Omental fat pad (tissue), 4 donors: ENCODE measurements around the gene FAM193A. TPM values are rescaled to one million over a fixed set of nuclear protein-coding genes. Genes with fewer than 3 reads are reported as not detected.
A peak's percentile ranks its signal among the peaks of the same experiment; 100 is the strongest.
"Not testable (repeated sequence)": the region's sequence is repeated elsewhere in the genome, so short reads cannot be mapped to it uniquely, and the experiment has no call there.

Experiments
- ATAC-seq: fragments of 150-250 bp; one replicate; pipeline ENCODE4 v1.9.1; 2016; ENCODE audit warnings: mild to moderate bottlenecking, moderate library complexity; ENCODE audit not compliant: low FRiP score
- DNase-seq: peaks from one replicate; pipeline ENCODE4 v3.0.0-alpha.2; 2019; ENCODE audit warnings: low spot score
- total RNA-seq, 4 donors: library from RNA; depleted of rRNA; stranded (reverse); fragments of >200 nt; gene quantifications; one replicate each; pipeline ENCODE4 v1.1.0, GENCODE V29; 2016
- TF ChIP-seq, protein P1 (sequence below), 3 donors: fragments of 450-650 bp; IDR thresholded peaks; one replicate each; pipeline ENCODE4 v1.5.1; 2016 to 2017; ENCODE audit warnings: antibody characterized with exemption in 3 of 3, mild to moderate bottlenecking in 3 of 3, moderate library complexity in 2 of 3

Gene FAM193A
- total RNA-seq, 4 donors from 2014 or later: 16.7 to 30.1 (median 24.9) TPM

DNA sequence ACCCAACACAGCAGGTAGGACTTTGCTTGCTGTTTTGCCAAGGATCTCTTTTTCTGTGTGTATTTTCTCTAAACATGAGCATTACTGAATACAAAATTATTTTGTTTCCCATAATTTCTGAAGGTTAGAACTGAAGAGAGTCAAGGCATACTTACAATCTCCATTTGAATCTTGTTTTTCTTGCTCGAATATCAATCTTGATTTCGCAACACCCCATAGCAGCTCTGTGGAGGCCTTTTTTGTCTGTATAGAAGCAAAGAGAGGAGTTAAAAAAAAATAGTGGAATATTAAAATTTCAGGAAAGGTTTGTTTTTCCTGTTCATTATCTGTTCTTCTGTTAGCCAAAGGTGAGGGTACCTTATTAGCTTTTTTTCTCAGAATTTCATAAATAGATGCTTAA lies 126.8 kb downstream of the FAM193A start:
- ATAC-seq (no peak), DNase-seq (no peak)
- TF ChIP-seq, protein P1, sequence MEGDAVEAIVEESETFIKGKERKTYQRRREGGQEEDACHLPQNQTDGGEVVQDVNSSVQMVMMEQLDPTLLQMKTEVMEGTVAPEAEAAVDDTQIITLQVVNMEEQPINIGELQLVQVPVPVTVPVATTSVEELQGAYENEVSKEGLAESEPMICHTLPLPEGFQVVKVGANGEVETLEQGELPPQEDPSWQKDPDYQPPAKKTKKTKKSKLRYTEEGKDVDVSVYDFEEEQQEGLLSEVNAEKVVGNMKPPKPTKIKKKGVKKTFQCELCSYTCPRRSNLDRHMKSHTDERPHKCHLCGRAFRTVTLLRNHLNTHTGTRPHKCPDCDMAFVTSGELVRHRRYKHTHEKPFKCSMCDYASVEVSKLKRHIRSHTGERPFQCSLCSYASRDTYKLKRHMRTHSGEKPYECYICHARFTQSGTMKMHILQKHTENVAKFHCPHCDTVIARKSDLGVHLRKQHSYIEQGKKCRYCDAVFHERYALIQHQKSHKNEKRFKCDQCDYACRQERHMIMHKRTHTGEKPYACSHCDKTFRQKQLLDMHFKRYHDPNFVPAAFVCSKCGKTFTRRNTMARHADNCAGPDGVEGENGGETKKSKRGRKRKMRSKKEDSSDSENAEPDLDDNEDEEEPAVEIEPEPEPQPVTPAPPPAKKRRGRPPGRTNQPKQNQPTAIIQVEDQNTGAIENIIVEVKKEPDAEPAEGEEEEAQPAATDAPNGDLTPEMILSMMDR (IDR thresholded peaks at IDR 0.05): no peak

DNA sequence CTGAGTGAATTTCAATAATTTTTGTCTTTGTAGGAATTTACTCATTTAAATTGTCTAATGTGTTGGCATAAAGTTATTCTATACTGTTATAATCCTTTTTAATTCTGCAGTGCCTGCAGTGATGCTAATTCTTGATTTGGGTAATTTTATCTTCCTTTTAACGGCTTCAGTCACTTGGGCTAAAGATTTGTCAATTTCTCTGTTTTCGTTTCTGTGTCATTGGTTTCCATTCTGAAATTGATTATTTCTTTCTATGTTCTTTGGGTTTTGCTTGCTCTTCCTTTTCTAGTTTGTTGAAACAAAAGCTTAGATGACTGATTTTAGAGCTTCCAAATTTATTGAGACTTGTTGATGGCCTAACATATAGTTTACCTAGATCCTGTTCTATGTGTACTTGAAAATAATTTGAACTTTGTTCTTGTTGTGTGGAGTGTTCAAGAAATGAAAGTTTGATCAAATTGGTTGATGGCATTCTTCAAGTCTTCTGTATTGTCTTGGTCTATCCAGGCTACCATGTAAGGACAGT lies 130.3 kb downstream of the FAM193A start:
- DNase-seq (no peak), ATAC-seq (no peak)
- TF ChIP-seq, protein P1 (IDR thresholded peaks at IDR 0.05): no peak

DNA sequence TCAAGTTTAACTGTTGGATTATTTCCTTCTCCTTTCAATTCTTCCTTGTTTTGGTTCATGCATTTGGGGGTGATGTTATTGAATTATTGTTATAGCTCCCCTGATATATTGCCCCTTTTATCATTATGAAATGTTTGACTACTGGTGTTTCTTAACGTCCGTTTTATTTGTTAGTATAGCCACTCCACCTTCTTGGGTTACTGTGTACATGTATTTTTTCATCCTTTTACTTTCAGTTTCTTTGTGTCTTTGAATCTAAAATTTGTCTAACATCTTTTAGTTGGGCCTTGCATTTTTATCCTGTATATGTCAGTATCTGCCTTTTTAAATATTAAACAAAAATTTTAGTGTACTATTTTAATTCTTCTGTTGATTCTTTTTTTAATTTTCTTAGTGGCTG lies 131.0 kb downstream of the FAM193A start:
- TF ChIP-seq, protein P1 (IDR thresholded peaks at IDR 0.05): no peak
- DNase-seq (no peak), ATAC-seq (no peak)

DNA sequence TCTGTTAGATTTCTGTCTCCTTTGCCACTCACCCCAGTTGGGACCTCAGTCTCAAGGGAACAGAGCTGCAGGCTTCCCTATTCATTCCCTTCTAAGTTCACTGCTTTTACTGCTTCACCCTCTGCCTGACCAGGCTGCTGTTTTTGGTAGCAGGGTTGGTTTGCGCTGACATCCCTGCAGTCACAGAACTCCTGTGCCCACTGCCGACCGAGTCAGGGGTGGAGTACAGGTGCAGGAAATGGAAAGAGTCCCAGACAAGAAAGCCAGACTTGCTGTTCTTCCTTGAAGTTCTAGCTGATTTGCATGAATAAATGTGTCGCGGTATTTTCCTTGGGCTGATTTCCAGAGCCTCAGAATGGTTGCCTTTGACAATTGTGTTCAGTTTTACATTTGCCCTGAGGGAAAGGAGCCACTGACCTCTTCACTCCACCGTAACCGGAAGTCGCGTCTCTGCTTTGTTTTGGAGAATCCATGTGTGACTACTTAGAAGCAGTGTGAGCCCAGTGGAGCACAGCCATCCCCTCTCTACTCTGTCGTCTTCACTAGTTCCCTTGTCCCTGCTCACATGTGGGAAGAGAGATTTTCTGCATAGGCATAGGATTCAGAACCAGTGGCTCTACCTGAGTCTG lies 134.9 kb downstream of the FAM193A start:
- no peak for DNase-seq
- TF ChIP-seq, protein P1 (IDR thresholded peaks at IDR 0.05): no peak
- ATAC-seq: no peak

DNA sequence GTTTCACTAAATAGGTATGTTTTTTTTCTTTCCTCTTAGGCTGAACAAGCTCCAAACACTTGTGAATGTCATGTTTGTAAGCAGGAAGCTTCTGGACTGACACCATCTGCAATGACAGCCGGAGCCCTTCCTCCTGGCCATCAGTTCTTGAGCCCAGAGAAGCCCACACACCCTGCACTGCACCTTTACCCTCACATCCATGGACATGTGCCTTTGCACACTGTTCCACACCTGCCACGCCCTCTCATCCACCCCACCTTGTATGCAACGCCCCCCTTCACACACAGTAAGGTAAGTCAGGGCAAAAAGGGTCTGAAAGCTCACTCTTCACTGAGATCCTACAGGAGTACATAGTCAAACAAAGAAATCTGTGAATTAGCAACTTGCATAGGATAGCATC lies 135.6 kb downstream of the FAM193A start:
- DNase-seq (no peak), ATAC-seq (peak; percentile 24)

DNA sequence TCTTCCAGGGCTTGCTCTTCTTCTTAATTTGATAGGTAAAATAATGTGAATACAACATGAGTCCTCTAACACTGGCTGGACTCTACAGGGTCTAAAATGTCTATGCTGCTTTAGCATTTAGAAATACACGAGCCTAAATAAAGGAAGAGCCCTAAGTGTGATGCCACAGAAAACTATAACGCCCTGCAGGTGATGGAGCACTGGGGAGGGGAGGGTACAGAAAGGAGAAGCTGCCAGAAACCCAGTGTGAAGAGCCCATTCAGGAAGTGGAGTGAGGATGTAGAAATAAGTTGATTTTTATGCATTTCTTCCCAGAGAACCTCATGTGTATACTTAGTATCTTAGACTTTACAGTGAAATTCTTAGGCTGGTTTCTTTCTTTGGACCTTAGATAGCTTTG lies 136.3 kb downstream of the FAM193A start:
- TF ChIP-seq, protein P1 (IDR thresholded peaks at IDR 0.05): no peak
- DNase-seq (no peak), ATAC-seq (no peak)

More for the DNA sequence above, 135.6 kb downstream of the FAM193A start:
- TF ChIP-seq, protein P1 (IDR thresholded peaks at IDR 0.05): no peak

DNA sequence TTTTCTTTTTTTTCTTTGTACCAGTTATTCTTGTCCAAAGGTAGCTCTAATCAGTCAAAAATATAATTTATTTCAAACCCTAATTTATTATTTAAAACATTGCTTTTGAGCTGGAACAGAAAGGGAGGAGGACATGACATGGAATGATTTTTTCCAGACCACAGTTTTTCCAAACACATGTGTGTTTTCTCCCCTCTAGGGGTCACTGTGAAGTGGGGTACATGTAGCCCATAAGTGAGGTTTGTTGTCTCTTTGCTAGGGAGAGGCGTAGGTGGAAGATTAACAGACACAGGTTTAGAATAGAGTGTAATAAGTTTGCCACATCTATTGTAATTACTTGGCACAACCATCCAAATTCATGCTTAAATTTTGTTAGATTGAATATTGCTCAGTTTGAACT lies 136.7 kb downstream of the FAM193A start:
- ATAC-seq (no peak), DNase-seq (no peak)
- TF ChIP-seq, protein P1 (IDR thresholded peaks at IDR 0.05): no peak

DNA sequence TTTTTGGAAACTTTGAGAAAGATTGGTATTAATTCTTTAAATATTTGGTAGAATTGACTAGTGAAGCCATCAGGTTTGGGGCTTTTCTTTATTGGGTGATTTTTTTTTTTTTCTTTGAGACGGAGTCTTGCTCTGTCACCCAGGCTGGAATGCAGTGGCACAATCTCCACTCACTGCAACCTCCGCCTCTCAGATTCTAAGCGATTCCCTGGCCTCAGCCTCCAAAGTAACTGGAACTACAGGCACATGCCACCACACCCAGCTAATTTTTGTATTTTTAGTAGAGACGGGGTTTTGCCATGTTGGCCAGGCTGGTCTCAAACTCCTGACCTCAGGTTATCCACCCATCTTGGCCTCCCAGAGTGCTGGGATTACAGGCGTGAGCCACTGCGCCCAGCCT lies 143.3 kb downstream of the FAM193A start:
- not testable (repeated sequence) for DNase-seq, ATAC-seq
